HG02588 (cell line): Measurements from ENCODE around the gene PABPN1.

Experiments
- ATAC-seq: cut with Tn5 transposase; IDR thresholded peaks from one replicate; pipeline ENCODE4 v1.9.1; 2021; ENCODE audit warnings: mild to moderate bottlenecking, moderate library complexity; ENCODE audit not compliant: unreplicated experiment

The PABPN1 gene

GRCh38 chr14:23357261-23357660 is 36.0 kb downstream of the PABPN1 start:
- ATAC-seq = no peak

GRCh38 chr14:23358042-23358441 is 36.8 kb downstream of the PABPN1 start:
- no peak for ATAC-seq

- ATAC-seq = no peak
These were observed 37.4 kb downstream of the PABPN1 start for GRCh38 chr14:23358553-23359166.

- no peak for ATAC-seq
These were observed 37.9 kb downstream of the PABPN1 start for GRCh38 chr14:23359167-23359626.

- no peak for ATAC-seq
These were observed 38.6 kb downstream of the PABPN1 start for GRCh38 chr14:23359722-23360447.

GRCh38 chr14:23360496-23360895 is 39.2 kb downstream of the PABPN1 start:
- no peak for ATAC-seq

GRCh38 chr14:23361320-23361719 is 40.1 kb downstream of the PABPN1 start:
- ATAC-seq = no peak

- ATAC-seq = no peak
These were observed 40.5 kb downstream of the PABPN1 start for GRCh38 chr14:23361763-23362162.

GRCh38 chr14:23362200-23362599 is 40.9 kb downstream of the PABPN1 start:
- ATAC-seq = no peak

- no peak for ATAC-seq
These were observed 43.1 kb downstream of the PABPN1 start for GRCh38 chr14:23364164-23365035.

- ATAC-seq = no peak
These were observed 43.9 kb downstream of the PABPN1 start, which contains the start of gene EFS for GRCh38 chr14:23365036-23365731. TSS of gene EFS (minus strand) at chr14:23365172. CDS start at chr14:23365025, 147 bp downstream.

- no peak for ATAC-seq
These were observed 44.6 kb downstream of the PABPN1 start for GRCh38 chr14:23365732-23366425.

GRCh38 chr14:23366426-23366921 is 45.2 kb downstream of the PABPN1 start:
- ATAC-seq = no peak

GRCh38 chr14:23370221-23370620 is 49.0 kb downstream of the PABPN1 start:
- no peak for ATAC-seq

GRCh38 chr14:23371865-23372264 is 50.6 kb downstream of the PABPN1 start:
- no peak for ATAC-seq

GRCh38 chr14:23372509-23372908 is 51.3 kb downstream of the PABPN1 start, which contains the start of gene IL25:
TSS of gene IL25 (plus strand) at chr14:23372809.
- no peak for ATAC-seq

- no peak for ATAC-seq
These were observed 51.8 kb downstream of the PABPN1 start for GRCh38 chr14:23373041-23373440.
